Heart left ventricle (tissue), 13 donors: ENCODE results near the gene LMO3.

Experiments
- POLR2A ChIP-seq, 2 donors: fragments of 450-650 bp; IDR thresholded peaks; one replicate each; pipeline ENCODE4 v1.6.1; 2017; ENCODE audit warnings: antibody characterized with exemption in 2 of 2, mild to moderate bottlenecking in 2 of 2, moderate library complexity in 2 of 2
- TF ChIP-seq, protein P1 (sequence below), 12 donors: fragments of 200-600 bp; sonication (generic) in 4 of 12; IDR thresholded peaks; one replicate each; pipeline versions ENCODE4 v1.5.0 to v1.8.0; 2018 to 2022; ENCODE audit warnings: antibody characterized with exemption in 12 of 12, mild to moderate bottlenecking in 5 of 12
- donor health status: ischemic (EF 13 %, LVEDD 7.1; RV severe dilation, severe dysfunction).
- donor health status: DM: no; HTN: yes; CAD: no.
- donor health status: DM: no; HTN: no; CAD: no.
- donor health status: ischemic (EF 25% LVEDD 6.9; RV normal size, moderate dysfunction).
- donor health status: ischemic (EF 25% LVEDD 5.7; RV mildly dilated, moderate dysfunction).
- donor health status: ischemic (EF 35%, LVEDD 5.7; RV mildly dilated, moderate dysfunction).
- donor health status: nonischemic (EF 11% LVEDD 7.7; RV severe dilation, severe dysfunction).
- donor health status: DM: yes; HTN: yes; CAD: no.
- donor health status: PGD.
- donor health status: ischemic (EF 29% LVEDD 5.4; RV normal size, mild dysfunction).
- donor health status: nonischemic (EF 23%, LVEDD 6.1; RV moderate dilation, normal function).

DNA sequence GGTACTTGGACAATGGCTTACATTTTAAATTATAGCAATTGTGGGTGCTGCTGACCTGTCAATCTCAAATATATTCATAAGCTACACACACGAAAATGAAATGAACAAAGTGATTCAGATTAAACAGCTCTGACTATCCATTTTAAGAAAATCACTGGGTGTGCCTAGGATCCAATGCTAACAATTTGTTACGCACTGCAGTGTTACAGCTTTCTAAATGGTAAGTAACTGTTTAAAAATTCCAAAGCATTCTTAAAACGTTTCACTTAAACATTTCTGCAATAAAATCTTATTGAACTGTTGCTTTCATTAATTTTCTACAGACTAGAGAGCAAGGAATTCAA lies 18.9 kb downstream of the LMO3 start:
- TF ChIP-seq, protein P1, sequence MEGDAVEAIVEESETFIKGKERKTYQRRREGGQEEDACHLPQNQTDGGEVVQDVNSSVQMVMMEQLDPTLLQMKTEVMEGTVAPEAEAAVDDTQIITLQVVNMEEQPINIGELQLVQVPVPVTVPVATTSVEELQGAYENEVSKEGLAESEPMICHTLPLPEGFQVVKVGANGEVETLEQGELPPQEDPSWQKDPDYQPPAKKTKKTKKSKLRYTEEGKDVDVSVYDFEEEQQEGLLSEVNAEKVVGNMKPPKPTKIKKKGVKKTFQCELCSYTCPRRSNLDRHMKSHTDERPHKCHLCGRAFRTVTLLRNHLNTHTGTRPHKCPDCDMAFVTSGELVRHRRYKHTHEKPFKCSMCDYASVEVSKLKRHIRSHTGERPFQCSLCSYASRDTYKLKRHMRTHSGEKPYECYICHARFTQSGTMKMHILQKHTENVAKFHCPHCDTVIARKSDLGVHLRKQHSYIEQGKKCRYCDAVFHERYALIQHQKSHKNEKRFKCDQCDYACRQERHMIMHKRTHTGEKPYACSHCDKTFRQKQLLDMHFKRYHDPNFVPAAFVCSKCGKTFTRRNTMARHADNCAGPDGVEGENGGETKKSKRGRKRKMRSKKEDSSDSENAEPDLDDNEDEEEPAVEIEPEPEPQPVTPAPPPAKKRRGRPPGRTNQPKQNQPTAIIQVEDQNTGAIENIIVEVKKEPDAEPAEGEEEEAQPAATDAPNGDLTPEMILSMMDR (IDR thresholded peaks at IDR 0.05) = no peak
- no peak for TF ChIP-seq POLR2A (IDR thresholded peaks at IDR 0.05)
